Occipital lobe (tissue), 2 donors: ENCODE results near the gene AVPR1B. TPM values are rescaled to one million over a fixed set of nuclear protein-coding genes. Genes with fewer than 3 reads are reported as not detected.
A peak's percentile ranks its signal among the peaks of the same experiment; 100 is the strongest.

Experiments
- DNase-seq: peaks from one replicate; lab custom pipeline; 2025; lab: John Stamatoyannopoulos, UW
- total RNA-seq: library from RNA; depleted of rRNA; stranded (reverse); fragments of >200 nt; gene quantifications from one replicate; pipeline ENCODE4 v1.2.3, GENCODE V29; 2014

AVPR1B gene
- total RNA-seq: not detected

DNA sequence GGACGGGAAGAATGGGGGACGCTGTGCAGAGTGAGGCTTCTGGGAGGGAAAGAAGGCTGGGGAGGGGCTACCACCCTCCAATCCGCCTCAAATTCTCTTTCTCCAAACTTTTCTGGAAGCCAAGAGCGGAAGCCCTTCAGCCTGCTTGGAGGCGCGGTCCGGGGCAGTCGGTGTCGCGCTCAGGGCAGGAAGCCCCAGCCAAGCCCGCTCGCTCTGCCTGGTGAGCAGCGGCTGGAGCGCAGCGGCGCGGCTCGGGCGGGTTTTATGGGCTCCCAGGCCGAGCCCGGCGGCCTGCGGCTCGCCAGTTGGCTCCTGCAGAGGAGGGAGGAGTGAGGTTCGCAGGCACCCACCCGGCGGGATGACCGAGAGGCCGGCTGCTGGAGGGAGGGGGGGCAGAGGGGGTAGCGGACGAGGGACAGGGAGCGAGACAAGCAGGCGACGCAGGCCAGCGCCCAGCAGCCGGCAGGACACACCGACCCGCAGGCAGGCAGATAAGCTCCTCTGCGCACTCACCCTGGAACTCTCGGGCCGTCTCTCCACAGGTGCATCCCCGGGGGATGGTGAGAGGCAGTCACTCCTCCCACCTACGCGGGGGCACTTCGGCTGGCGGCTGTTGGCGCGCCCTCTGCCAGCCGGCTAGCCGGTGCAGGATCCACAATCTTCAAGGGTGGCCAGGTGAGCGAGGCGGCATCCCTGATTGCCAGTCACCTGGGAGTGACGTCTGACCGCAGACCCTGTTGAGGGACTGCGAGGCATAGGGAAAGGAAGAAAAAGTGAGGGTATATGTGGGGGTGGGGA lies at the start of gene AVPR1B:
Gene AVPR1B (minus strand): TSS at position 238 of the 798 bp plus-strand sequence. CDS start 498 bp downstream, outside the sequence.
- DNase-seq: peak; percentile 6

GRCh38 chr1:206145771-206146290 lies 28.6 kb upstream of the AVPR1B start:
- DNase-seq: no peak

DNA sequence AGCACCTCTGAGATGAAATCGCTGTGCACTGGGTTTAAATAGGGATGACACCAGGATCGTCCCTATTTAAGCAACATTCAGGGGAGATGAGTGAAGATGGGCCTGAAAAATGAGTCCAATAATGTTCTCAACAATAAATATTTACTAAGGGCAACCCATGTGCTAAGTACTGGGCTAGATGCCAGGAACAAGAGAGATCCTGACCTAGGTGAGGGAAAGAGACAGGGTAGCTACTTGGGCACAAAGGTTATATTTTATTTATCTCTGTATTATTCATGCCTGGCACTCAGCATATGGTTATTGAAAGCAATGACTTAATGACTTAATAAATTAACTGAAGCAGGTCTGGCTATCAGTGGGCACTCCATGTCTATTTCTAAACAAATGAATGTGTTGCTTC lies 27.4 kb upstream of the AVPR1B start:
- no peak for DNase-seq

GRCh38 chr1:206143537-206144172 lies 26.5 kb upstream of the AVPR1B start:
- DNase-seq: no peak

- DNase-seq: no peak
Observed at GRCh38 chr1:206142770-206143169, 25.6 kb upstream of the AVPR1B start.

DNA sequence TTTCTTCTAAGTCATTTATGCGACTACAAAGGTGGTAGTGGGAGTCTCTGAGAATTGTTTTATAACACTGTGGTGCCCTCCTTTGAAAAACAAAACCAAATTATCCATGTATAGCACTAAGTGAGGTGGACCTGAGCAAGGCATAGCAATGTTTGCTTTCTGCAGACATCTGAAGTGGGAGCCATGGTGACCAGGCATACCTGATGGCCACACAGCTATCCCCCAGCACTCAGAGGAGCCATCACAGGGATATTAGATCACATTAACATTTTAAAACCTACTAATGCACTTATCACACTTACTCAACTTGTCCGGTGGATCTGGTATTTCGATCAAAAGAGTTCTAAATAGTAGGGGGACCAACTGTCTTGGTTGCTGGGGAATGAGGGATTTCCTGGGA lies 24.8 kb upstream of the AVPR1B start:
- no peak for DNase-seq

GRCh38 chr1:206136241-206136640 lies 19.1 kb upstream of the AVPR1B start:
- DNase-seq: no peak

DNA sequence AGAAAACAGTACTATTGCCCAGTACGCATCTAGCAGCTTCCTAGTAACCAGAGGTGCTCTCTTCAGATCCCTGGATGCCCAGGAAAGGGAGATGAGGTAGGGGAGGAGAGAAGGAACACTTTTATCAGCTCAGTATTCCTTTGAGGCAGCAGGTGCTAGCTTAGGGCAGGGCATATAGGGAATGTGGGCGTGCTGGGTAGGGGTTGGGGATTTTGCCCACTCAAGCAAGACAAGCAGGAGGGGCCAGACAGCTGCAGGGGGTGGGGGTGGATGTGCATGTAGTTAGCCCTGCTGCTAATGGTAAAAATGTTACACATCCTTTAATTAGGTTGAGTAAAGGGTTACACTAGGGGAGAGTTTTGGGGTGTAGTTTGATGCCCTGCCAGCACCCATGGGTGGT lies 18.1 kb upstream of the AVPR1B start:
- no peak for DNase-seq

DNA sequence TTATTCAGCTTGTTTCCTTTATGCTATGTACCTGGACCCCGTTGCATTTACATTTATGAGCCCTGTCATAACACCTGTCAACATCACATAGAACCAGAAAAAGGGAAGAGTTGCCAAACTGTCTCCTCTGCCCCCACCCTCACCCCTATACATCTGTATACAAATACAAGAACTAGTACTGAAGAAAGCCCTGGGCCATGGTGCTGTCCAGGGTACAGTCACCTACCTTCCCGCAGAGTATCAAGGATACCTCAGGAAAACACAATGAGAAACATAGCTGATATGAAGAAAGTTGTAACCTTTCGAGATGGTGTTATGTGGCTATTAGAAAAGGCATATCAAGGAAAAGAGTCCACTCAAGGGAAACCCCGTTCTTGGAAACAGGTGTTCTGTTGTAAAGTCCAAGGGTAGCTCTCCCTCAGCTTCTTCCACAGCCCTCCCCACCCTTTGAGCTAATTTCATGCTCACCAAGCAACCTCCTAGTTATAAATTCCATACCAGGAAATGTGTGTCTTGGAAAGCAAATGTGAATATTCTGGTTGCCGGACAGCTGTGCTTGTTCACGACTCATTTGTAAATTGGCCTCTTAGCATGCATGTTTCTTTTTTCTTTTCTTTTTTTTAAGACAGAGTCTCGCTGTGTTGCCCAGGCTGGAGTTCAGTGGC lies 16.7 kb upstream of the AVPR1B start:
- no peak for DNase-seq

- DNase-seq: no peak
Observed at GRCh38 chr1:206131037-206131436, 13.8 kb upstream of the AVPR1B start.

DNA sequence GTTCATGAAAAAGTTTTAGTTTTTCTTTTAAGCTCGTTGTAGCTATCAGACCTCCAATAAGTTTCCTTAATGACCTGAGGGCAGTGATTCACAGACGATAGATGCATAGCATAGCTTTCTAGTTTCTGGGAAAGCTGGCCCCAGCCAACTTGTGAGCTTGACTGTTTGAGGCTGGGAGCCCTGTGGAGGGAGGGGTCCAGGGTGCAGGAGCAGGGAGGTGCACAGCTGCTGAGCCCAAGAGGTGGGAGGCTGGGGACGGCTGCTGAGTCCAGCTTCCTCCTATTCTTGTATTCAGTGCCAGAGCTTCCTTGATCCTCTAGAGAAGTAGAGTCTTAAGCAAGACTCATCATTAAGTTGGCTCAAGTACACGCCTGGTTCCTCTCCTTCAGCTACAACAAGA lies 11.0 kb upstream of the AVPR1B start:
- no peak for DNase-seq

- DNase-seq: no peak
Observed at GRCh38 chr1:206127336-206127735, 10.1 kb upstream of the AVPR1B start.

DNA sequence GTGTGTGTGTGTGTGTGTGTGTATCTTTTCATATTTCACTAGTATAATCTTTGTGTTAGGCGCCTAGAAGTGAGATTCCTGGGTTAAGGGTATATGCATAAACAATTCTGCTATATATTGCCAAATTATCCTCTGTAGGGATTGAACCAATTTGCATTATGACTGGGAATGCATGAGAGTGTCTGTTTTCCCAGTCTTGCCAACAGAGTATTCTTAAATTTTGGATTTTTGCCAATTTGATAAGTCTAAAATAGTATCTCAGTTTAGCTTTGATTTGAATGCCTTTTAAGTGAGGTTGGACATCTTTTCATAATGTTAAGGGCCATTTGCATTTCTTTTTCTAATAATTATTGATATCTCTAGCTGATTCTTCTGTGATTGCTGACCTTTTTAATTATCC lies 8.2 kb upstream of the AVPR1B start:
- no peak for DNase-seq

- no peak for DNase-seq
Observed at GRCh38 chr1:206122686-206123085, 5.5 kb upstream of the AVPR1B start.

- DNase-seq: no peak
Observed at GRCh38 chr1:206121269-206121668, 4.1 kb upstream of the AVPR1B start.

DNA sequence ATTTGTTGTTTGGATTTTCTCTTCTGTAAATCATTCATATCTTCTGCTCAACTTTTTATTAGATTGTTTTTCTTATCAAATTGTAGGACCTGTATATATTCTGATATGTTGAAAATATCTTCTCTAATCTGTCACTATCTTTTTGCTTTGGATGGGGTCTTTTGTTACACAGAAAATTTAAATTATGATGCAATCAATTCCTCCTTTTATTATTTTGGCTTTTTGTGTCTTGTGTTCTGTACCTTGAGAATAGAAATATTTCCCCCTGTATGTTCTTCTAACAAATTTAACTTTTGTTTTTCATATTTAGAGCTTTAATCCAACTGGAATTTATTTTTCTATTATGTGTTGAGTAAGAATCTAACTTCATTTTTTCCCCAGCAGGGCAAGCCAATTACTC lies 3.2 kb upstream of the AVPR1B start:
- DNase-seq: no peak

GRCh38 chr1:206116873-206117150 lies 376 bp downstream of the AVPR1B start:
- no peak for DNase-seq

DNA sequence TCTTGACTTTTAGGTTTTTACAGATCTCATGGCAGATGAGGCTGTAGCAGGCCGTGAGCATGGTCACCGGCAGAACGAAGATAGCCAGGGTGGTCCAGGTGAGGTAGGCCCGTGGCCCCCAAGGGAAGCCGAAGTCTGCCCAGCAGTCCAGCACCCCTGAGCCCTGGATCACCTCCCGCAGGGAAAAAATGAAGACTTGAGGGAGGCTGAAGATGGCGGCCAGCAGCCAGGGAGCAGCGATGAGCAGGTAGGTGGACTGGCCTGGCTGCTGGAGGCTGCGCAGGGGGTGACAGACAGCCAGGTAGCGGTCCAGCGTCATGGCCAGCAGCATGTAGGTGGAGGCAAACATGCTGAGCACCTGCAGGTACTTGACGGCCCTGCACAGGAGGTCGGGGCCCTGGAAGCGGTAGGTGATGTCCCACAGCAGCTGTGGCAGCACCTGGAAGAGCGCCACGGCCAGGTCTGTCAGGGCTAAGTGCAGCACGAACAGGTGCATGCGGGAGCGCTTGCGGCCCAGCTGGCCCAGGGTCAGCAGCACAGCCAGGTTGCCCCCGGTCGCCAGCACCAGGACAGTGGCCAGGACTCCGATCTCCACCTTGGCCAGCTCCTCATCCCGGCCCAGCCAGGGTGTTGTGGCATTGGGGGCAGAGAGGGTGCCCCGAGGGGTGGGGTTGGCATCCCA lies 856 bp downstream of the AVPR1B start:
- DNase-seq: no peak

DNA sequence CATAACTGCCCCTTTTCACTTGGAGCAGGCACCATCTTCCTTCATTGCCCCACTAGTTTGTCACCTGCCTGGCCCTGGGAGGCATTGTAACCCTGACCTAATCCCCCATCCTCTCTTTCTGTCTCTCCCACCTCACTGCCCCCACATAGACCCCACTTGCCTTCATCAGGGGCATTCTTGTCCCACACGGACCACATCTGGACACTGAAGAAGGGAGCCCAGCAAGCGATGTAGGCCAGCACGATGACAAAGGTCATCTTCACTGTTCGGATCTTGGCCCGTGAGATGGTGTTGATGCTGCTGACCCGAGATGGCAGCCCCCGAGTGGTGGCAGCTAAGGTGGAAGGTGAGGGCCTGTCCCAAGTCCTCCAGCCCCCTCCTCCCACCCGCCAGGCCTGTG lies 1.4 kb downstream of the AVPR1B start:
- DNase-seq: no peak

DNA sequence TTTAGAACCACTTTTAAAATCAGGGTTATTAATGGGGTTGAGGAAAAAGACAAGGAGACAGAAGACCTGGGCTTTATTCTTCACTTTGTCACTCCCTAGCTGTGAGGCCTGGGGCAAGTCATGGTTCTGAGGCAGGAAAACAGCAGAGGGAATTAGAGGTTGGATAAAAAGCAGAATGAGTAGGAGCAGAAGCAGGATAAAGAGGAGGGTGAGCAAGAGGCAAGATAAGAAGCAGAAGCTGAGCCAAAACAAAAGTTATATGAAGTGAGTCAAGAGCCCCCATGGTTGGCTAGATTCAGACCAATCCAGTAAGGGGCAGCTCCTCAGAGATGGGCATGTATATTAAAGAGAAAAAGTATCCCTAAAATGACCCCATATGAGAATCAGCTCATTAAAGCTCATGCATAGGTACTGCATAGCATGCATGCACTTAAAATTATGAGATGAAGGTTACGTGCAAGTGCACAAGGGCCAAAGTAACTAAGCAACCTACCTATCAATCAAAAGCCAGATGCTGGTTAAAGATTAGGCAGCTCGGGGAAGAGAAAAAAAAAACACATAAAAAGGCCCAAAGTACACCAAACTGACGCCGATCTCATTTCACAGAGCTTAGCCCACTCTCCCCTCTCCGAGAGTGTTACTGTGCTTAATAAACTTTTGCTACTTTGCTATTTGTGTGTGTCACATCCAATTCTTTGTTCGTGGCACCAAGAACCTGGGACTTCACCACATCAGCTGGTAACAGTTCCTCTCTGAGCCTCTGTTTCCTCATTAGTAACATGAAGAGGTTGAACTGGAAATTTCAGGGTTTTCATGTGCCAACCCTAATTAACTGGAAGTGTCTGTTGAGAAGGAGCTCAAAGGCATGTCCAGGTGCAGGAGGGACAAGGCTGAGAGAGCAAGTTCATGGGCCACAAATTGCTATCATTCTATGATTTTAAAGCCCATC lies 2.2 kb downstream of the AVPR1B start:
- DNase-seq: no peak
